ENCODE data around the gene TRAPPC14.

Gene TRAPPC14

DNA sequence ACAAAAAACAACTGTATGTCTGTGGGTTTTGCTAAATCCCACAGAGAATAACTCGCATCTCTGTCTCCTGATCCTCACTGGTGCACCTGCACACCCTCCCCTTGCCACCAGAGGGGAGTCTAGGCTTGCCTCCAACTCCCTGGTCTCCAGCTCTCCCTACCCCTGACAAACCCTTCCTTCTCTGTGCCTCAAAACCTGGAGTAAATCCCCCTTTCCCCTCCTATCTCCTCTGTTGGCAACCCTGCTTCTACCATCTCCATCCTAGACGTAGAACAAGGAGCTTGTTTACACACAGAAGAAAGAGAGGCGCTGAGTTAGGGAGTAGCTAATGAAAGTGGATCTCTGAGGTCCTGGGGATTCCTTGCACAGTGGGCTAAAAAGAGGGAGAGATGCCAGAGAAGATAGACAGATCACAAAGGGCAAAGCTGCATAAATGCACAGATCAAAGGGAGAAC lies 25.8 kb downstream of the TRAPPC14 start (continued):
- TF ChIP-seq, protein P1, sequence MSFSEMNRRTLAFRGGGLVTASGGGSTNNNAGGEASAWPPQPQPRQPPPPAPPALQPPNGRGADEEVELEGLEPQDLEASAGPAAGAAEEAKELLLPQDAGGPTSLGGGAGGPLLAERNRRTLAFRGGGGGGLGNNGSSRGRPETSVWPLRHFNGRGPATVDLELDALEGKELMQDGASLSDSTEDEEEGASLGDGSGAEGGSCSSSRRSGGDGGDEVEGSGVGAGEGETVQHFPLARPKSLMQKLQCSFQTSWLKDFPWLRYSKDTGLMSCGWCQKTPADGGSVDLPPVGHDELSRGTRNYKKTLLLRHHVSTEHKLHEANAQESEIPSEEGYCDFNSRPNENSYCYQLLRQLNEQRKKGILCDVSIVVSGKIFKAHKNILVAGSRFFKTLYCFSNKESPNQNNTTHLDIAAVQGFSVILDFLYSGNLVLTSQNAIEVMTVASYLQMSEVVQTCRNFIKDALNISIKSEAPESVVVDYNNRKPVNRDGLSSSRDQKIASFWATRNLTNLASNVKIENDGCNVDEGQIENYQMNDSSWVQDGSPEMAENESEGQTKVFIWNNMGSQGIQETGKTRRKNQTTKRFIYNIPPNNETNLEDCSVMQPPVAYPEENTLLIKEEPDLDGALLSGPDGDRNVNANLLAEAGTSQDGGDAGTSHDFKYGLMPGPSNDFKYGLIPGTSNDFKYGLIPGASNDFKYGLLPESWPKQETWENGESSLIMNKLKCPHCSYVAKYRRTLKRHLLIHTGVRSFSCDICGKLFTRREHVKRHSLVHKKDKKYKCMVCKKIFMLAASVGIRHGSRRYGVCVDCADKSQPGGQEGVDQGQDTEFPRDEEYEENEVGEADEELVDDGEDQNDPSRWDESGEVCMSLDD (tag by site-specific recombination; IDR thresholded peaks at IDR 0.05): no peak
- TF ChIP-seq ZNF155 (tag by site-specific recombination; IDR thresholded peaks at IDR 0.05) (no peak), ZNF10 (tag by site-specific recombination; IDR thresholded peaks at IDR 0.05) (no peak), ZNF704 (tag by site-specific recombination; IDR thresholded peaks at IDR 0.05) (no peak), ZNF513 (tag by site-specific recombination; IDR thresholded peaks at IDR 0.05) (no peak), ZNF324 (tag by site-specific recombination; IDR thresholded peaks at IDR 0.05) (no peak), CTCF (tag by site-specific recombination; IDR thresholded peaks at IDR 0.05) (peak; percentile 94), ZNF521 (tag by site-specific recombination; IDR thresholded peaks at IDR 0.05) (no peak), ZFP37 (tag by site-specific recombination; IDR thresholded peaks at IDR 0.05) (peak; percentile 75), ZNF175 (tag by site-specific recombination; IDR thresholded peaks at IDR 0.05) (no peak), ZNF146 (tag by site-specific recombination; IDR thresholded peaks at IDR 0.05) (no peak), ZNF830 (tag by site-specific recombination; IDR thresholded peaks at IDR 0.05; ENCODE audit: low read depth) (no peak), ZSCAN18 (tag by site-specific recombination; IDR thresholded peaks at IDR 0.05) (no peak), ZNF24 (tag by site-specific recombination; IDR thresholded peaks at IDR 0.05) (no peak), ZNF555 (tag by site-specific recombination; conservative IDR thresholded peaks at IDR 0.05) (no peak), ZNF561 (tag by site-specific recombination; IDR thresholded peaks at IDR 0.05; ENCODE audit: borderline replicate concordance) (no peak), ZNF19 (tag by site-specific recombination; IDR thresholded peaks at IDR 0.05; ENCODE audit: low read depth) (no peak), BCL11A (tag by site-specific recombination; IDR thresholded peaks at IDR 0.05; ENCODE audit: low read depth) (0 out of 2 replicates have a peak, but pooled peaks have one; percentile 5), KLF17 (tag by site-specific recombination; IDR thresholded peaks at IDR 0.05) (peak; percentile 55; the same call in 1 of the 2 replicates), FEZF1 (tag by site-specific recombination; IDR thresholded peaks at IDR 0.05) (no peak), PRDM6 (tag by site-specific recombination; IDR thresholded peaks at IDR 0.05) (no peak), REPIN1 (tag by site-specific recombination; IDR thresholded peaks at IDR 0.05; ENCODE audit: low read depth) (no peak)
- TF ChIP-seq, protein P2, sequence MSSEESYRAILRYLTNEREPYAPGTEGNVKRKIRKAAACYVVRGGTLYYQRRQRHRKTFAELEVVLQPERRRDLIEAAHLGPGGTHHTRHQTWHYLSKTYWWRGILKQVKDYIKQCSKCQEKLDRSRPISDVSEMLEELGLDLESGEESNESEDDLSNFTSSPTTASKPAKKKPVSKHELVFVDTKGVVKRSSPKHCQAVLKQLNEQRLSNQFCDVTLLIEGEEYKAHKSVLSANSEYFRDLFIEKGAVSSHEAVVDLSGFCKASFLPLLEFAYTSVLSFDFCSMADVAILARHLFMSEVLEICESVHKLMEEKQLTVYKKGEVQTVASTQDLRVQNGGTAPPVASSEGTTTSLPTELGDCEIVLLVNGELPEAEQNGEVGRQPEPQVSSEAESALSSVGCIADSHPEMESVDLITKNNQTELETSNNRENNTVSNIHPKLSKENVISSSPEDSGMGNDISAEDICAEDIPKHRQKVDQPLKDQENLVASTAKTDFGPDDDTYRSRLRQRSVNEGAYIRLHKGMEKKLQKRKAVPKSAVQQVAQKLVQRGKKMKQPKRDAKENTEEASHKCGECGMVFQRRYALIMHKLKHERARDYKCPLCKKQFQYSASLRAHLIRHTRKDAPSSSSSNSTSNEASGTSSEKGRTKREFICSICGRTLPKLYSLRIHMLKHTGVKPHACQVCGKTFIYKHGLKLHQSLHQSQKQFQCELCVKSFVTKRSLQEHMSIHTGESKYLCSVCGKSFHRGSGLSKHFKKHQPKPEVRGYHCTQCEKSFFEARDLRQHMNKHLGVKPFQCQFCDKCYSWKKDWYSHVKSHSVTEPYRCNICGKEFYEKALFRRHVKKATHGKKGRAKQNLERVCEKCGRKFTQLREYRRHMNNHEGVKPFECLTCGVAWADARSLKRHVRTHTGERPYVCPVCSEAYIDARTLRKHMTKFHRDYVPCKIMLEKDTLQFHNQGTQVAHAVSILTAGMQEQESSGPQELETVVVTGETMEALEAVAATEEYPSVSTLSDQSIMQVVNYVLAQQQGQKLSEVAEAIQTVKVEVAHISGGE (tag by site-specific recombination; conservative IDR thresholded peaks at IDR 0.05; ENCODE audit: low read depth): no peak
- TF ChIP-seq, protein P3, sequence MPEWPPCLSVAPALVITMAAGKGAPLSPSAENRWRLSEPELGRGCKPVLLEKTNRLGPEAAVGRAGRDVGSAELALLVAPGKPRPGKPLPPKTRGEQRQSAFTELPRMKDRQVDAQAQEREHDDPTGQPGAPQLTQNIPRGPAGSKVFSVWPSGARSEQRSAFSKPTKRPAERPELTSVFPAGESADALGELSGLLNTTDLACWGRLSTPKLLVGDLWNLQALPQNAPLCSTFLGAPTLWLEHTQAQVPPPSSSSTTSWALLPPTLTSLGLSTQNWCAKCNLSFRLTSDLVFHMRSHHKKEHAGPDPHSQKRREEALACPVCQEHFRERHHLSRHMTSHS (tag by site-specific recombination; IDR thresholded peaks at IDR 0.05): no peak

All from HEK293 (cell line).